K562 (cell line): Measurements from ENCODE around the gene YPEL5. TPM values are rescaled to one million over a fixed set of nuclear protein-coding genes. Genes with fewer than 3 reads are reported as not detected.

ENCODE experiments used
- ATAC-seq: fragments of 200-7000 bp; cut with Tn5 transposase; 3 replicates; pipeline ENCODE4 v1.9.1; 2020; ENCODE audit warnings: moderate library complexity
- BruUV-seq: library from RNA; stranded (reverse); fragments of 400-500 nt; replicated peaks from 2 replicates; lab custom pipeline; 2021; lab: Mats Ljungman, UMichigan
- CTCF ChIA-PET: fragments of 300-600 bp; formaldehyde crosslinking; extraction: SDS; loops from one replicate; lab custom pipeline; 2021; ENCODE audit warnings: low intra/inter-chr PET ratio; lab: Yijun Ruan, JAX
- POLR2A ChIA-PET: fragments of 300-600, 350-650 bp; sonication (Branson Sonifier 250); formaldehyde crosslinking; extraction: SDS; loops from one replicate; lab custom pipeline; 2021; ENCODE audit warnings: antibody characterized with exemption, inconsistent platforms; lab: Yijun Ruan, JAX
- DNase-seq, 4 experiments: peaks; one replicate each; pipeline versions ENCODE4 v3.0.0 to v3.0.0-alpha.2; 2011 to 2018; ENCODE audit warnings: low spot score in 3 of 4, mixed read lengths in 3 of 4; ENCODE audit errors: extremely low read depth in 1 of 4
- FAIRE-seq: peaks from 2 replicates; lab custom pipeline; 2011; peaks lifted over from hg19 to GRCh38; lab: Jason Lieb, UNC
- H2AFZ ChIP-seq: 2 replicates; pipeline ENCODE4 v1.6.0; 2011; ENCODE audit warnings: low read depth, low read length, control low read depth, inconsistent platforms
- H3K27ac ChIP-seq: fragments of 200-600 bp; 3 replicates; pipeline ENCODE4 v1.8.0; 2011; ENCODE audit warnings: low read depth, mild to moderate bottlenecking, control low read depth, inconsistent platforms, low read length, moderate library complexity, mixed read lengths; ENCODE audit errors: extremely low read depth
- H3K27me3 ChIP-seq, 2 experiments: fragments of 300-600 bp in 1 of 2; 2 replicates in 1 of 2; 3 replicates in 1 of 2; pipeline versions ENCODE4 v1.6.0 to v1.8.0; 2011; ENCODE audit warnings: inconsistent platforms in 2 of 2, low read length in 2 of 2, mild to moderate bottlenecking in 1 of 2, mixed read lengths in 1 of 2, moderate library complexity in 1 of 2; ENCODE audit not compliant: control insufficient read depth in 2 of 2, insufficient read depth in 2 of 2
- H3K36me3 ChIP-seq: fragments of 300-600 bp; 3 replicates; pipeline ENCODE4 v1.8.0; 2011; ENCODE audit warnings: mild to moderate bottlenecking, low read length, inconsistent platforms; ENCODE audit not compliant: control insufficient read depth, insufficient read depth
- H3K4me1 ChIP-seq, 2 experiments: fragments of 200-600 bp in 1 of 2; replicated peaks in 1 of 2; 2 replicates in 1 of 2; 3 replicates in 1 of 2; pipeline versions ENCODE4 v1.5.1 to v1.8.0; 2011; ENCODE audit warnings: inconsistent platforms in 2 of 2, low read length in 2 of 2, mild to moderate bottlenecking in 1 of 2, mixed read lengths in 1 of 2, moderate library complexity in 1 of 2; ENCODE audit not compliant: control insufficient read depth in 2 of 2, insufficient read depth in 2 of 2
- H3K4me2 ChIP-seq: 2 replicates; pipeline ENCODE4 v1.6.1; 2011; ENCODE audit warnings: low read length, control low read depth, inconsistent platforms, mixed read lengths; ENCODE audit not compliant: insufficient read depth
- H3K4me3 ChIP-seq: fragments of 200-600 bp; sonication (generic), shearing (Covaris generic); 2 replicates; pipeline ENCODE4 v1.5.1; 2016; ENCODE audit warnings: control low read depth, inconsistent platforms
- H3K79me2 ChIP-seq: fragments of 200-600 bp; 3 replicates; pipeline ENCODE4 v1.8.0; 2011; ENCODE audit warnings: low read length, inconsistent platforms; ENCODE audit not compliant: control insufficient read depth, insufficient read depth
- H3K9ac ChIP-seq, 2 experiments: 2 replicates each; pipeline versions ENCODE4 v1.6.0 to v1.6.1; 2011; ENCODE audit warnings: low read depth in 2 of 2, low read length in 2 of 2, control low read depth in 1 of 2, inconsistent platforms in 1 of 2, mild to moderate bottlenecking in 1 of 2, mixed read lengths in 1 of 2; ENCODE audit not compliant: insufficient read depth in 1 of 2
- H3K9me1 ChIP-seq: one replicate; pipeline ENCODE4 v1.6.0; 2011; ENCODE audit warnings: inconsistent platforms, mild to moderate bottlenecking, low read length, moderate library complexity; ENCODE audit not compliant: control insufficient read depth, insufficient read depth
- H3K9me3 ChIP-seq: replicated peaks from 2 replicates; pipeline ENCODE4 v1.5.1; 2011; ENCODE audit warnings: low read depth, low read length, inconsistent platforms; ENCODE audit not compliant: control insufficient read depth, insufficient read depth
- H4K20me1 ChIP-seq: replicated peaks from 2 replicates; pipeline ENCODE4 v1.6.1; 2011; ENCODE audit warnings: low read length, inconsistent platforms, mixed read lengths; ENCODE audit not compliant: control insufficient read depth, insufficient read depth
- ARID3B ChIP-seq: fragments of 250-450 bp; sonication (Bioruptor Pico); IDR thresholded peaks from 2 replicates; pipeline ENCODE4 v1.4.0; 2020; ENCODE audit warnings: borderline replicate concordance
- E2F1 ChIP-seq: sonication (generic); formaldehyde crosslinking; IDR thresholded peaks from 2 replicates; pipeline ENCODE4 v1.8.1; 2023; ENCODE audit warnings: mild to moderate bottlenecking, missing genetic modification reagents, moderate library complexity
- HCFC1 ChIP-seq: IDR thresholded peaks from 2 replicates; pipeline ENCODE4 v1.6.1; 2012; ENCODE audit warnings: low read depth, low read length, improper control_type of control experiment
- KAT7 ChIP-seq: sonication (generic); formaldehyde crosslinking; IDR thresholded peaks from 2 replicates; pipeline ENCODE4 v1.8.0; 2022; ENCODE audit warnings: missing genetic modification reagents, mild to moderate bottlenecking, borderline replicate concordance
- MAFK ChIP-seq: IDR thresholded peaks from 2 replicates; pipeline ENCODE4 v1.6.1; 2011; ENCODE audit warnings: low read length, improper control_type of control experiment
- MBD1 ChIP-seq: fragments of 250-450 bp; sonication (Bioruptor Pico); IDR thresholded peaks from 2 replicates; pipeline ENCODE4 v1.8.0; 2022; ENCODE audit warnings: inconsistent platforms
- PHF20 ChIP-seq: fragments of 450-650 bp; IDR thresholded peaks from 2 replicates; pipeline ENCODE4 v1.6.1; 2018; ENCODE audit not compliant: partially characterized antibody
- XRCC5 ChIP-seq: fragments of 200-400 bp; formaldehyde crosslinking; IDR thresholded peaks from 2 replicates; pipeline ENCODE4 v1.6.1; 2017; ENCODE audit warnings: low read depth, mild to moderate bottlenecking, low read length
- WGBS: fragments of 100-300 bp; shearing (Covaris generic); methylation state at CpG from one replicate; pipeline ENCODE4 v1.1.6; 2016; ENCODE audit warnings: low coverage, mixed read lengths; ENCODE audit not compliant: insufficient coverage; ENCODE audit errors: missing lambda C conversion rate; 5-methylcytosine and 5-hydroxymethylcytosine counted together
- in situ Hi-C: fragments of 300-500 bp; cut with MboI; formaldehyde crosslinking; loops from 4 replicates; pipeline ENCODE4 v1.15.0; 2018; ENCODE audit warnings: inconsistent platforms, mixed read lengths
- intact Hi-C: fragments of 100-400 bp; cut with micrococcal nuclease; formaldehyde crosslinking; loops from 2 replicates; pipeline ENCODE4 v1.14.2; 2022
- polyA plus RNA-seq, 8 experiments: library from polyadenylated mRNA; depleted of rRNA in 4 of 8; stranded (reverse) in 5 of 8; unstranded in 3 of 8; fragments of >200 nt; fragmentation: Nextera tagmentation in 2 of 8; fragmentation: Illumina TruSeq in 1 of 8; extraction: Ambion mirVana in 2 of 8; extraction: Trizol in 1 of 8; gene quantifications; 2 replicates each; pipeline versions ENCODE4 v1.2.1 to v1.2.3, GENCODE V29; 2011 to 2014; ENCODE audit warnings: inconsistent platforms in 1 of 8, missing spikeins in 1 of 8
- total RNA-seq, 7 experiments: library from RNA; depleted of rRNA in 6 of 7; stranded (reverse); fragments of >200 nt in 6 of 7; fragmentation: Illumina TruSeq in 2 of 7; extraction: Trizol in 2 of 7; gene quantifications; 2 replicates each; pipeline versions ENCODE4 v1.2.1 to v1.2.3, GENCODE V29; 2011 to 2021; ENCODE audit warnings: low replicate concordance in 1 of 7

YPEL5 gene
- total and polyA plus RNA-seq, 9 of the 15 experiments (the other 6 are each of a cell fraction or from before 2014, with no cell fraction given): 5.4 to 34.4 (median 12.3) TPM

- TF ChIP-seq MAFK (no peak), XRCC5 (no peak)
These were observed 34.2 kb upstream of the YPEL5 start (continued) for GRCh38 chr2:30112561-30112960.

- H3K4me2 ChIP-seq: no peak overlapping the region
- ChIA-PET CTCF (interaction anchor here (1.2 kb wide), 1 partner anchor 23 kb away, joined by 7 read pairs; no protein-coding TSS in a partner anchor), POLR2A (no interaction called here)
- no peaks in the 10 kb centered on the region for H3K9me1 ChIP-seq
- no peak for TF ChIP-seq MBD1 (CRISPR knock-in tag)
- TF ChIP-seq PHF20: no peak
- TF ChIP-seq ARID3B (CRISPR knock-in tag): no peak
- no peak for TF ChIP-seq HCFC1
- no peak for TF ChIP-seq E2F1
- no peak for TF ChIP-seq KAT7 (CRISPR knock-in tag)
- in situ Hi-C loops: no loop called here
- H3K4me1 ChIP-seq: no peaks in the 10 kb centered on the region; a peak in 1 of 5 replicates
- WGBS: under 1% methylated on average over 5 of the region's 5 CpGs
- no peak overlapping the region for H2AFZ ChIP-seq
- no peak overlapping the region for H3K9ac ChIP-seq
- H3K27me3 ChIP-seq: peaks cover 20 to 70% of the 10 kb centered on the region in 2 experiments
- intact Hi-C loops: no loop called here
- no peak overlapping the region for H3K4me3 ChIP-seq
- H3K9me3 ChIP-seq: no peaks in the 10 kb centered on the region
- no peaks in the 10 kb centered on the region for H4K20me1 ChIP-seq
- no peak overlapping the region for H3K27ac ChIP-seq
- no TSS peak for BruUV-seq
- no peaks in the 10 kb centered on the region for H3K79me2 ChIP-seq
- ATAC-seq (no peak), DNase-seq (no peak), FAIRE-seq (no peak)
- no peaks in the 10 kb centered on the region for H3K36me3 ChIP-seq
These were observed 33.1 kb upstream of the YPEL5 start for GRCh38 chr2:30113617-30114293.
